Body of pancreas (tissue), 4 donors: ENCODE data around the gene NUP50. TPM values are rescaled to one million over a fixed set of nuclear protein-coding genes. Genes with fewer than 3 reads are reported as not detected.

Experiments used
- ATAC-seq: fragments of 150-250 bp; one replicate; pipeline ENCODE4 v1.9.1; 2016
- DNase-seq, 4 donors: peaks; one replicate each; pipeline ENCODE4 v3.0.0-alpha.2; 2019
- H3K27ac ChIP-seq, 4 donors: fragments of 200-600 bp; sonication (generic); 1 replicate in 3 of 4; 2 replicates in 1 of 4; pipeline versions ENCODE4 v1.5.1 to v1.6.1; 2016 to 2019; ENCODE audit warnings: mild to moderate bottlenecking in 1 of 4, mixed read lengths in 1 of 4, moderate library complexity in 1 of 4
- H3K27me3 ChIP-seq, 2 donors: fragments of 200-600 bp; sonication (generic); one replicate each; pipeline ENCODE4 v1.6.0; 2016; ENCODE audit warnings: mild to moderate bottlenecking in 1 of 2
- H3K36me3 ChIP-seq, 2 donors: fragments of 200-600 bp; sonication (generic); replicated peaks in 1 of 2; 2 replicates each; pipeline ENCODE4 v1.5.1; 2016; ENCODE audit warnings: low read depth in 2 of 2; ENCODE audit not compliant: insufficient read depth in 1 of 2
- H3K4me1 ChIP-seq: fragments of 200-600 bp; sonication (generic); one replicate; pipeline ENCODE4 v1.6.0; 2016
- H3K4me3 ChIP-seq, 2 donors: fragments of 200-600 bp; sonication (generic); 1 replicate in 1 of 2; 2 replicates in 1 of 2; pipeline ENCODE4 v1.5.1; 2016 to 2019
- H3K9me3 ChIP-seq, 3 donors: fragments of 200-600 bp; sonication (generic); 1 replicate in 2 of 3; 2 replicates in 1 of 3; pipeline ENCODE4 v1.5.1; 2016
- POLR2A ChIP-seq, 3 donors: fragments of 450-650 bp; IDR thresholded peaks; one replicate each; pipeline ENCODE4 v1.6.1; 2016; ENCODE audit warnings: antibody characterized with exemption in 3 of 3, mild to moderate bottlenecking in 2 of 3
- WGBS, 2 donors: methylation state at CpG; one replicate each; pipeline ENCODE4 v1.1.5; 2017; 5-methylcytosine and 5-hydroxymethylcytosine counted together
- intact Hi-C: fragments of 100-400 bp; cut with DNase I; formaldehyde crosslinking; loops from one replicate; pipeline ENCODE4 v1.15.1; 2023
- total RNA-seq, 2 donors: library from RNA; depleted of rRNA; stranded (reverse); fragments of >200 nt; gene quantifications; one replicate each; pipeline ENCODE4 v1.1.0, GENCODE V29; 2016
- TF ChIP-seq, protein P1 (sequence below), 7 experiments: fragments of 450-650 bp in 4 of 7; fragments of 200-600 bp in 3 of 7; sonication (generic) in 3 of 7; IDR thresholded peaks; one replicate each; pipeline ENCODE4 v1.5.1; 2016 to 2019; ENCODE audit warnings: antibody characterized with exemption in 7 of 7

NUP50 gene
- total RNA-seq, 2 donors from 2014 or later: 39.2 to 43.1 TPM

GRCh38 chr22:45134313-45134712 lies 29.4 kb upstream of the NUP50 start:
- Histone ChIP-seq H3K4me3 (no peak overlapping the region), H3K9me3 (peaks cover 0 to 15% (median 0%) of the 10 kb centered on the region in 3 donors), H3K27ac (no peak overlapping the region), H3K4me1 (no peaks in the 10 kb centered on the region), H3K27me3 (no peaks in the 10 kb centered on the region), H3K36me3 (peaks cover 9% of the 10 kb centered on the region in 2 donors)
- WGBS, 2 donors: 93 to 98% methylated on average over 5 of the region's 5 CpGs
- ATAC-seq: no peak
- DNase-seq: no peak
- intact Hi-C loops: no loop called here
- TF ChIP-seq, protein P1, sequence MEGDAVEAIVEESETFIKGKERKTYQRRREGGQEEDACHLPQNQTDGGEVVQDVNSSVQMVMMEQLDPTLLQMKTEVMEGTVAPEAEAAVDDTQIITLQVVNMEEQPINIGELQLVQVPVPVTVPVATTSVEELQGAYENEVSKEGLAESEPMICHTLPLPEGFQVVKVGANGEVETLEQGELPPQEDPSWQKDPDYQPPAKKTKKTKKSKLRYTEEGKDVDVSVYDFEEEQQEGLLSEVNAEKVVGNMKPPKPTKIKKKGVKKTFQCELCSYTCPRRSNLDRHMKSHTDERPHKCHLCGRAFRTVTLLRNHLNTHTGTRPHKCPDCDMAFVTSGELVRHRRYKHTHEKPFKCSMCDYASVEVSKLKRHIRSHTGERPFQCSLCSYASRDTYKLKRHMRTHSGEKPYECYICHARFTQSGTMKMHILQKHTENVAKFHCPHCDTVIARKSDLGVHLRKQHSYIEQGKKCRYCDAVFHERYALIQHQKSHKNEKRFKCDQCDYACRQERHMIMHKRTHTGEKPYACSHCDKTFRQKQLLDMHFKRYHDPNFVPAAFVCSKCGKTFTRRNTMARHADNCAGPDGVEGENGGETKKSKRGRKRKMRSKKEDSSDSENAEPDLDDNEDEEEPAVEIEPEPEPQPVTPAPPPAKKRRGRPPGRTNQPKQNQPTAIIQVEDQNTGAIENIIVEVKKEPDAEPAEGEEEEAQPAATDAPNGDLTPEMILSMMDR (IDR thresholded peaks at IDR 0.05): no peak
- TF ChIP-seq POLR2A (IDR thresholded peaks at IDR 0.05): no peak

- H3K4me3 ChIP-seq: no peak overlapping the region
- no peaks in the 10 kb centered on the region for H3K27me3 ChIP-seq
- H3K9me3 ChIP-seq: peaks cover 0 to 15% (median 0%) of the 10 kb centered on the region in 3 donors
- no peaks in the 10 kb centered on the region for H3K4me1 ChIP-seq
- WGBS, 2 donors: 90 to 94% methylated on average over 2 of the region's 2 CpGs
- DNase-seq (no peak), ATAC-seq (no peak)
- no peak overlapping the region for H3K27ac ChIP-seq
- peaks cover 9% of the 10 kb centered on the region in 2 donors for H3K36me3 ChIP-seq
- TF ChIP-seq, protein P1 (IDR thresholded peaks at IDR 0.05): no peak
- TF ChIP-seq POLR2A (IDR thresholded peaks at IDR 0.05): no peak
- intact Hi-C loops: no loop called here
Observed at GRCh38 chr22:45136594-45136993, 27.1 kb upstream of the NUP50 start.

- Histone ChIP-seq H3K36me3 (peaks cover 0 to 1% of the 10 kb centered on the region in 2 donors), H3K27ac (no peak overlapping the region), H3K4me3 (no peak overlapping the region), H3K4me1 (no peaks in the 10 kb centered on the region), H3K27me3 (no peaks in the 10 kb centered on the region), H3K9me3 (peaks cover 0 to 5% (median 0%) of the 10 kb centered on the region in 3 donors)
- TF ChIP-seq POLR2A (IDR thresholded peaks at IDR 0.05): no peak
- TF ChIP-seq, protein P1 (IDR thresholded peaks at IDR 0.05): no peak
- ATAC-seq (no peak), DNase-seq (no peak)
- WGBS, 2 donors: 87 to 90% methylated on average over 6 of the region's 6 CpGs
- intact Hi-C loops: no loop called here
Observed at GRCh38 chr22:45139693-45140092, 24.0 kb upstream of the NUP50 start.

DNA sequence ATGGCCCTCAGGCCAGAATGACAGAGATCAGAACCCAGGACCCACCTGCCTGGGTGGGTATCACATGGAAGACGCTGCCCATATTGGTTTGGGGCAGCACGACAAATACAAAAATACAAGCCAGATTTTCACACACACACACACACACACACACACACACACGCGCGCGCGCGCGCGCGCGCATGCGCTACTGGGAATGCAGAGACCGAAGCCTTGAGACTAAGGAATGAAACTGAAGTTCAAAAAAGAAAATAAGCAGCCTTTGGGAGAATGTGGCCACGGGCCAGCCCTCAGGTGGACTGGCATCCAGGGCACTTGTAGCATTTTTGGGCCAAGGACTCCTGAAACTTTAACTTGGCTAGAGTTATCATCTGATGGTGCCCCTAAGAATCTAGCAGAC lies 21.3 kb upstream of the NUP50 start:
- TF ChIP-seq, protein P1 (IDR thresholded peaks at IDR 0.05): no peak
- no peak for TF ChIP-seq POLR2A (IDR thresholded peaks at IDR 0.05)
- WGBS, 2 donors: 82 to 88% methylated on average over 15 of the region's 15 CpGs
- intact Hi-C loops: no loop called here

GRCh38 chr22:45144916-45145315 lies 18.8 kb upstream of the NUP50 start:
- H3K36me3 ChIP-seq: no peaks in the 10 kb centered on the region
- no peak for DNase-seq
- intact Hi-C loops: no loop called here
- WGBS, 2 donors: 82 to 83% methylated on average over 1 of the region's 1 CpG
- no peaks in the 10 kb centered on the region for H3K9me3 ChIP-seq
- TF ChIP-seq, protein P1 (IDR thresholded peaks at IDR 0.05): no peak
- no peak for TF ChIP-seq POLR2A (IDR thresholded peaks at IDR 0.05)
- ATAC-seq: no peak
- no peak overlapping the region for H3K27ac ChIP-seq
- no peaks in the 10 kb centered on the region for H3K4me1 ChIP-seq
- H3K27me3 ChIP-seq: no peaks in the 10 kb centered on the region
- H3K4me3 ChIP-seq: no peak overlapping the region

More for the DNA sequence above, 21.3 kb upstream of the NUP50 start:
- Histone ChIP-seq H3K4me3 (no peak overlapping the region), H3K36me3 (no peaks in the 10 kb centered on the region), H3K27me3 (no peaks in the 10 kb centered on the region), H3K27ac (no peak overlapping the region), H3K9me3 (no peaks in the 10 kb centered on the region), H3K4me1 (no peaks in the 10 kb centered on the region)
- ATAC-seq (no peak), DNase-seq (no peak)
